ENCODE data around the gene CENPW. TPM values are rescaled to one million over a fixed set of nuclear protein-coding genes. Genes with fewer than 3 reads are reported as not detected.

The CENPW gene
- total RNA-seq = 1.2 TPM
- long read RNA-seq = 0 reads

- Histone ChIP-seq H3K36me3 (no peaks in the 10 kb centered on the region), H3K27ac (replicated peaks) (no peak within 1 kb of the TSS), H3K4me3 (peak within 1 kb of the TSS; percentile 75), H3K9me3 (replicated peaks) (no peaks in the 10 kb centered on the region), H3K4me1 (peaks cover 21% of the 10 kb centered on the region), H3K27me3 (ENCODE audit: low read depth) (peaks cover 5% of the 10 kb centered on the region)
- DNase-seq = peak; percentile 83
- TF ChIP-seq, protein P1, sequence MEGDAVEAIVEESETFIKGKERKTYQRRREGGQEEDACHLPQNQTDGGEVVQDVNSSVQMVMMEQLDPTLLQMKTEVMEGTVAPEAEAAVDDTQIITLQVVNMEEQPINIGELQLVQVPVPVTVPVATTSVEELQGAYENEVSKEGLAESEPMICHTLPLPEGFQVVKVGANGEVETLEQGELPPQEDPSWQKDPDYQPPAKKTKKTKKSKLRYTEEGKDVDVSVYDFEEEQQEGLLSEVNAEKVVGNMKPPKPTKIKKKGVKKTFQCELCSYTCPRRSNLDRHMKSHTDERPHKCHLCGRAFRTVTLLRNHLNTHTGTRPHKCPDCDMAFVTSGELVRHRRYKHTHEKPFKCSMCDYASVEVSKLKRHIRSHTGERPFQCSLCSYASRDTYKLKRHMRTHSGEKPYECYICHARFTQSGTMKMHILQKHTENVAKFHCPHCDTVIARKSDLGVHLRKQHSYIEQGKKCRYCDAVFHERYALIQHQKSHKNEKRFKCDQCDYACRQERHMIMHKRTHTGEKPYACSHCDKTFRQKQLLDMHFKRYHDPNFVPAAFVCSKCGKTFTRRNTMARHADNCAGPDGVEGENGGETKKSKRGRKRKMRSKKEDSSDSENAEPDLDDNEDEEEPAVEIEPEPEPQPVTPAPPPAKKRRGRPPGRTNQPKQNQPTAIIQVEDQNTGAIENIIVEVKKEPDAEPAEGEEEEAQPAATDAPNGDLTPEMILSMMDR (IDR thresholded peaks at IDR 0.05; ENCODE audit: borderline replicate concordance) = no peak
- intact Hi-C loops (cut with micrococcal nuclease) = no loop called here
These were observed at the start of gene CENPW for GRCh38 chr6:126339796-126340609. TSS of gene CENPW (plus strand) at chr6:126340115. CDS start at chr6:126340274, 159 bp downstream.

- intact Hi-C loops (cut with micrococcal nuclease) = no loop called here
- Histone ChIP-seq H3K27ac (replicated peaks) (no peak overlapping the region), H3K36me3 (no peaks in the 10 kb centered on the region), H3K4me1 (no peaks in the 10 kb centered on the region), H3K27me3 (ENCODE audit: low read depth) (no peaks in the 10 kb centered on the region), H3K4me3 (no peak overlapping the region), H3K9me3 (replicated peaks) (no peaks in the 10 kb centered on the region)
- TF ChIP-seq, protein P1 (IDR thresholded peaks at IDR 0.05; ENCODE audit: borderline replicate concordance) = no peak
- no peak for DNase-seq
These were observed 45.9 kb upstream of the CENPW start for GRCh38 chr6:126293891-126294524.

DNA sequence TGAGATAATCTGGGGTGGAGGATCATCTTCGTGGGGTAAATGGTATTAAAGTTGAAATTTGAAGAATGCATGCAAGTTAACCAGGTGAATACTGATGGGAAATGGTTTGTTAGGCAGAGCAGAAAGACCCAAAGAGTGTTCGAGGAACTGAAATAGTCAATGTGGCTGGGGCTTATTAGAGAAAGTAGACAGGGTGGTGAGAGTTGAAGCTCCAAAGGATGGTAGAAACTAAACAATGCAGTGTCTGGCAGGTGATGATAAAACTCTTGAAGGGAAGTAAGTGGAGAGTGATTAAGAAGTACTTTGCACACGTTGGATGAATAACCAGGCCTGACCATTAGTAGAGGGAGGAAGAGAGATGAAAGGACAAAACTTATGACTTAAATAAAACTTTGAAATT, 39.8 kb upstream of the CENPW start:
- Histone ChIP-seq H3K4me1 (no peaks in the 10 kb centered on the region), H3K27me3 (ENCODE audit: low read depth) (no peaks in the 10 kb centered on the region), H3K27ac (replicated peaks) (no peak overlapping the region), H3K9me3 (replicated peaks) (no peaks in the 10 kb centered on the region), H3K4me3 (no peak overlapping the region), H3K36me3 (no peaks in the 10 kb centered on the region)
- DNase-seq = no peak
- TF ChIP-seq, protein P1 (IDR thresholded peaks at IDR 0.05; ENCODE audit: borderline replicate concordance) = no peak
- intact Hi-C loops (cut with micrococcal nuclease) = no loop called here

DNA sequence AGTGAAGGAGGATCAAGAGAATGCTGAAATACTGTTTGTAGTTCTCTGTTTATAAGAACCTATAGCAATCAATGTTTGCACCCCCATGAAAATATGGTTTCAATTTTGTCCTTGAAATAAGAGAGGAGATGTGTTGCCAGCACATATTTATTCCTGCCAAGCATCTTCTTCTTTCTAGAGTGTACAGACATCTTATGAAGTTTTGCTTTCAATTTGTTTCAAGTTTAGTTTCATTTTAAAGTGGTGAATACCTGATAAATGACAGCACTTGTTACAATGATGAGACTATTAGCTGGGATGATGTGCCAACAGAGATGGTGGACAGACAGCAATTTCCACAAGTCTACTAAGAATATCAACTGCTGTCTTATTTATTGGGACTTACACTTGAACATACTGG, 39.2 kb upstream of the CENPW start:
- H3K4me1 ChIP-seq = no peaks in the 10 kb centered on the region
- intact Hi-C loops (cut with micrococcal nuclease) = no loop called here
- no peak for DNase-seq
- no peaks in the 10 kb centered on the region for H3K9me3 ChIP-seq (replicated peaks)
- TF ChIP-seq, protein P1 (IDR thresholded peaks at IDR 0.05; ENCODE audit: borderline replicate concordance) = no peak
- H3K4me3 ChIP-seq = no peak overlapping the region
- no peak overlapping the region for H3K27ac ChIP-seq (replicated peaks)
- no peaks in the 10 kb centered on the region for H3K36me3 ChIP-seq
- no peaks in the 10 kb centered on the region for H3K27me3 ChIP-seq (ENCODE audit: low read depth)

DNA sequence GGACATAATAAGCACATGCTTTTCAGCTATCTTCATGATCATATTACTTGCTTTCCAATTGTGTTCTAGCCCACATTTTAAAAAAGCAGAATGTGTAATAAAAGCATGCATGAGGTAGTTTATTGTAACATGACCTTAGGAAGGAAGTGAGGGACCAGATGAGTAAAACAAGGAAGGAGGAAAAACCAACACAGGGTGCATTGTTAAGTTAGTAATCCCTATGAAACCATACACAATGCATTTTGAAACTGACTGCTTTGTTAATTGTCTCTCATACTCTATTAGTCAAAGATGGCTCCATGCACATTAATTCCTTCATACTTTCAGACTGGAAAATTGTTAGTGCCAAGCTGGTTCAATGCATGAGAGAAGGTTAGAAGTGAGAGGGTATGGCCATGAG, 37.7 kb upstream of the CENPW start:
- Histone ChIP-seq H3K9me3 (replicated peaks) (no peaks in the 10 kb centered on the region), H3K27me3 (ENCODE audit: low read depth) (no peaks in the 10 kb centered on the region), H3K4me3 (no peak overlapping the region), H3K36me3 (no peaks in the 10 kb centered on the region), H3K27ac (replicated peaks) (no peak overlapping the region), H3K4me1 (no peaks in the 10 kb centered on the region)
- TF ChIP-seq, protein P1 (IDR thresholded peaks at IDR 0.05; ENCODE audit: borderline replicate concordance) = no peak
- no peak for DNase-seq
- intact Hi-C loops (cut with micrococcal nuclease) = no loop called here
